SK-N-SH (cell line): ENCODE measurements around the gene CPZ. TPM values are rescaled to one million over a fixed set of nuclear protein-coding genes. Genes with fewer than 3 reads are reported as not detected.

Experiments
- CTCF ChIA-PET: fragments of 300-600, 350-600 bp; formaldehyde crosslinking; extraction: SDS; loops from one replicate; lab custom pipeline; 2021; lab: Yijun Ruan, JAX
- POLR2A ChIA-PET: fragments of 350-600 bp; sonication (Branson Sonifier 250); formaldehyde crosslinking; extraction: SDS; loops from one replicate; lab custom pipeline; 2020; ENCODE audit warnings: antibody characterized with exemption, inconsistent platforms; lab: Yijun Ruan, JAX
- DNase-seq: peaks from one replicate; pipeline ENCODE4 v3.0.0; 2012
- H2AFZ ChIP-seq: fragments of 200-600 bp; sonication (generic); 2 replicates; pipeline ENCODE4 v1.8.1; 2016; ENCODE audit warnings: antibody characterized with exemption, mild to moderate bottlenecking, low read depth
- H3F3A ChIP-seq: fragments of 200-600 bp; sonication (generic); replicated peaks from 2 replicates; pipeline ENCODE3; 2016; ENCODE audit warnings: antibody characterized with exemption, mild to moderate bottlenecking; ENCODE audit not compliant: insufficient read depth
- H3K27ac ChIP-seq, 2 experiments: fragments of 200-500 bp in 1 of 2; fragments of 200-600 bp in 1 of 2; sonication (Bioruptor generic) in 1 of 2; sonication (generic), shearing (Covaris generic) in 1 of 2; 2 replicates each; pipeline versions ENCODE4 v1.5.1 to v1.6.1; 2014 to 2016; ENCODE audit warnings: low read depth in 2 of 2, inconsistent platforms in 1 of 2, low read length in 1 of 2, mild to moderate bottlenecking in 1 of 2, mixed read lengths in 1 of 2
- H3K27me3 ChIP-seq: fragments of 200-600 bp; sonication (generic), shearing (Covaris generic); 2 replicates; pipeline ENCODE4 v1.6.1; 2016; ENCODE audit warnings: mixed run types; ENCODE audit not compliant: insufficient read depth
- H3K36me3 ChIP-seq, 2 experiments: fragments of 200-500 bp in 1 of 2; fragments of 200-600 bp in 1 of 2; sonication (Bioruptor generic) in 1 of 2; sonication (generic) in 1 of 2; replicated peaks in 1 of 2; 2 replicates each; pipeline versions ENCODE3 to v1.5.1; 2014 to 2016; ENCODE audit warnings: low read length in 1 of 2, mild to moderate bottlenecking in 1 of 2; ENCODE audit not compliant: insufficient read depth in 2 of 2, control insufficient read depth in 1 of 2
- H3K4me1 ChIP-seq, 2 experiments: fragments of 200-500 bp in 1 of 2; fragments of 200-600 bp in 1 of 2; sonication (Bioruptor generic) in 1 of 2; sonication (generic), shearing (Covaris generic) in 1 of 2; 2 replicates each; pipeline versions ENCODE4 v1.5.1 to v1.6.1; 2014 to 2016; ENCODE audit warnings: low read depth in 1 of 2, low read length in 1 of 2, mixed run types in 1 of 2; ENCODE audit not compliant: insufficient read depth in 2 of 2, control insufficient read depth in 1 of 2
- H3K4me2 ChIP-seq: fragments of 200-600 bp; sonication (generic), shearing (Covaris generic); 2 replicates; pipeline ENCODE4 v1.6.1; 2017; ENCODE audit warnings: mixed run types
- H3K4me3 ChIP-seq, 2 experiments: fragments of 200-500 bp in 1 of 2; fragments of 200-600 bp in 1 of 2; sonication (Bioruptor generic) in 1 of 2; sonication (generic), shearing (Covaris generic) in 1 of 2; 2 replicates each; pipeline versions ENCODE4 v1.5.1 to v1.8.1; 2014 to 2016; ENCODE audit warnings: low read depth in 2 of 2, inconsistent platforms in 1 of 2, low read length in 1 of 2, mild to moderate bottlenecking in 1 of 2, mixed read lengths in 1 of 2, moderate library complexity in 1 of 2
- H3K79me2 ChIP-seq: fragments of 200-600 bp; sonication (generic); 2 replicates; pipeline ENCODE4 v1.8.1; 2017; ENCODE audit warnings: mild to moderate bottlenecking; ENCODE audit not compliant: insufficient read depth
- H3K9ac ChIP-seq: fragments of 200-600 bp; sonication (generic); 2 replicates; pipeline ENCODE4 v1.6.1; 2017; ENCODE audit warnings: mixed run types
- H3K9me2 ChIP-seq: fragments of 200-600 bp; sonication (generic); 2 replicates; pipeline ENCODE4 v1.6.1; 2017; ENCODE audit warnings: mixed run types
- H3K9me3 ChIP-seq: fragments of 200-600 bp; sonication (generic); 2 replicates; pipeline ENCODE4 v1.6.1; 2017; ENCODE audit warnings: mixed run types, mild to moderate bottlenecking, moderate library complexity
- H4K20me1 ChIP-seq: fragments of 200-600 bp; sonication (generic); 2 replicates; pipeline ENCODE4 v1.6.1; 2017; ENCODE audit warnings: mild to moderate bottlenecking, mixed run types; ENCODE audit not compliant: insufficient read depth
- CHD2 ChIP-seq: fragments of 150-350 bp; IDR thresholded peaks from 2 replicates; pipeline ENCODE4 v1.6.1; 2018; ENCODE audit warnings: low read length; ENCODE audit not compliant: partially characterized antibody
- CTCF ChIP-seq: fragments of 200-600 bp; sonication (generic); IDR thresholded peaks from 2 replicates; pipeline ENCODE4 v1.6.1; 2017; ENCODE audit warnings: antibody characterized with exemption, mild to moderate bottlenecking, moderate library complexity
- ELF1 ChIP-seq: IDR thresholded peaks from 2 replicates; pipeline ENCODE4 v1.4.0; 2012
- EP300 ChIP-seq, 2 experiments: IDR thresholded peaks; 2 replicates each; pipeline versions ENCODE4 v1.4.0 to v1.6.1; 2012; ENCODE audit warnings: borderline replicate concordance in 1 of 2, low read depth in 1 of 2, low read length in 1 of 2
- FOSL2 ChIP-seq: IDR thresholded peaks from 2 replicates; pipeline ENCODE4 v1.4.0; 2012; ENCODE audit warnings: low read depth, mild to moderate bottlenecking, moderate library complexity, borderline replicate concordance
- FOXJ3 ChIP-seq: sonication (generic); formaldehyde crosslinking; IDR thresholded peaks from 2 replicates; pipeline ENCODE4 v1.5.1; 2020; ENCODE audit warnings: mild to moderate bottlenecking, missing genetic modification reagents
- GABPA ChIP-seq: IDR thresholded peaks from 2 replicates; pipeline ENCODE4 v1.4.0; 2012; ENCODE audit warnings: low read depth, mild to moderate bottlenecking
- GATA2 ChIP-seq: sonication (generic); formaldehyde crosslinking; IDR thresholded peaks from 2 replicates; pipeline ENCODE4 v1.5.0; 2020; ENCODE audit warnings: mild to moderate bottlenecking, missing genetic modification reagents
- MEF2A ChIP-seq: IDR thresholded peaks from 2 replicates; pipeline ENCODE4 v1.4.0; 2012; ENCODE audit warnings: low read depth, borderline replicate concordance
- MXI1 ChIP-seq: IDR thresholded peaks from 2 replicates; pipeline ENCODE4 v1.6.1; 2012; ENCODE audit warnings: mild to moderate bottlenecking, low read depth, low read length, improper control_type of control experiment
- NRF1 ChIP-seq: IDR thresholded peaks from 2 replicates; pipeline ENCODE4 v1.6.1; 2012; ENCODE audit warnings: low read depth, mild to moderate bottlenecking, low read length
- PBX3 ChIP-seq: IDR thresholded peaks from 2 replicates; pipeline ENCODE4; 2012
- RFX5 ChIP-seq: IDR thresholded peaks from 2 replicates; pipeline ENCODE4 v1.6.1; 2012; ENCODE audit warnings: mild to moderate bottlenecking, improper control_type of control experiment, low read length
- TAF1 ChIP-seq: IDR thresholded peaks from 2 replicates; pipeline ENCODE4 v1.6.1; 2012; ENCODE audit warnings: low read depth, mild to moderate bottlenecking, low read length, moderate library complexity, borderline replicate concordance
- USF1 ChIP-seq: IDR thresholded peaks from 2 replicates; pipeline ENCODE4 v1.4.0; 2012; ENCODE audit warnings: low read depth, borderline replicate concordance
- YY1 ChIP-seq: IDR thresholded peaks from 2 replicates; pipeline ENCODE4 v1.4.0; 2012; ENCODE audit warnings: low read depth, mild to moderate bottlenecking
- WGBS: methylation state at CpG from one replicate; pipeline ENCODE4 v1.1.6; 2017; ENCODE audit warnings: low lambda C conversion rate; 5-methylcytosine and 5-hydroxymethylcytosine counted together
- polyA plus RNA-seq, 3 experiments: library from polyadenylated mRNA; depleted of rRNA; stranded (reverse); fragments of >200 nt; gene quantifications; 2 replicates each; pipeline ENCODE4 v1.2.3, GENCODE V29; 2012

Gene CPZ
- polyA plus RNA-seq, 1 of the 3 experiments (the other 2 are of a cell fraction): not detected

GRCh38 chr4:8542776-8543525, 49.6 kb upstream of the CPZ start (continued):
- no peak for TF ChIP-seq CHD2

GRCh38 chr4:8543623-8544022, 48.9 kb upstream of the CPZ start:
- Histone ChIP-seq H3K4me3 (no peak overlapping the region), H3K9me2 (no peaks in the 10 kb centered on the region), H3K9ac (no peak overlapping the region), H3K79me2 (no peaks in the 10 kb centered on the region), H3K27me3 (no peaks in the 10 kb centered on the region), H3F3A (no peaks in the 10 kb centered on the region), H4K20me1 (no peaks in the 10 kb centered on the region), H3K4me1 (peaks cover 0 to 7% of the 10 kb centered on the region in 2 experiments; a peak in 1 of 4 replicates), H3K4me2 (no peak overlapping the region), H3K36me3 (no peaks in the 10 kb centered on the region), H3K9me3 (no peaks in the 10 kb centered on the region), H2AFZ (no peak overlapping the region), H3K27ac (no peak overlapping the region)
- ChIA-PET POLR2A (no interaction called here), CTCF (no interaction called here)
- TF ChIP-seq NRF1 (no peak), YY1 (no peak), GATA2 (no peak), FOSL2 (no peak), GABPA (no peak), MEF2A (no peak), MXI1 (no peak), USF1 (no peak), PBX3 (no peak), TAF1 (no peak), RFX5 (no peak), FOXJ3 (CRISPR knock-in tag) (no peak), ELF1 (no peak)
- no peak for DNase-seq
- WGBS: 73% methylated on average over 10 of the region's 10 CpGs

GRCh38 chr4:8544282-8544681, 48.3 kb upstream of the CPZ start:
- ChIA-PET POLR2A (no interaction called here), CTCF (no interaction called here)
- Histone ChIP-seq H3K36me3 (no peaks in the 10 kb centered on the region), H3K79me2 (no peaks in the 10 kb centered on the region), H3K4me2 (no peak overlapping the region), H4K20me1 (no peaks in the 10 kb centered on the region), H3K4me3 (no peak overlapping the region), H3K27ac (no peak overlapping the region), H3K9me2 (no peaks in the 10 kb centered on the region), H3K4me1 (peaks cover 0 to 2% of the 10 kb centered on the region in 2 experiments; a peak in 1 of 4 replicates), H3K9ac (no peak overlapping the region), H3F3A (no peaks in the 10 kb centered on the region), H3K9me3 (no peaks in the 10 kb centered on the region), H3K27me3 (no peaks in the 10 kb centered on the region), H2AFZ (no peak overlapping the region)
- TF ChIP-seq CHD2: no peak
- no peak for TF ChIP-seq NRF1
- TF ChIP-seq CTCF: no peak
- no peak for TF ChIP-seq EP300 (IDR thresholded peaks at IDR 0.05; ENCODE audit: borderline replicate concordance in 1 of 2, low read depth in 1 of 2, low read length in 1 of 2)
- 86% methylated on average over 3 of the region's 3 CpGs for WGBS
- DNase-seq: no peak
